Measurements from ENCODE around the gene SAMD5.

GRCh38 chr6:147570681-147571080, 62.2 kb downstream of the SAMD5 start:
- no peak for TF ChIP-seq EZH2 (IDR thresholded peaks at IDR 0.05; ENCODE audit: insufficient read depth, poor library complexity, severe bottlenecking)
- no peak for TF ChIP-seq EZH2phosphoT487 (IDR thresholded peaks at IDR 0.05; ENCODE audit: insufficient read depth, low read depth)
